Trophoblast cell (in vitro differentiated cells and primary cell): Measurements from ENCODE around the gene C10orf62.
"Not testable (repeated sequence)": the region's sequence is repeated elsewhere in the genome, so short reads cannot be mapped to it uniquely, and the experiment has no call there.

Source experiments
- DNase-seq, 2 donors: peaks; one replicate each; pipeline ENCODE4 v3.0.0-alpha.2; 2016
- H2AFZ ChIP-seq: 2 replicates; pipeline ENCODE4 v1.6.1; 2013; ENCODE audit warnings: low read length, moderate library complexity, mild to moderate bottlenecking; ENCODE audit not compliant: insufficient read depth, poor library complexity
- H2AK5ac ChIP-seq: 2 replicates; pipeline ENCODE4 v1.6.1; 2013; ENCODE audit warnings: mild to moderate bottlenecking, low read length
- H2BK120ac ChIP-seq: 2 replicates; pipeline ENCODE4 v1.6.1; 2013; ENCODE audit warnings: low read length, mild to moderate bottlenecking, moderate library complexity; ENCODE audit not compliant: insufficient read depth, poor library complexity
- H2BK12ac ChIP-seq: 2 replicates; pipeline ENCODE4 v1.6.1; 2013; ENCODE audit warnings: mild to moderate bottlenecking, low read length, moderate library complexity
- H2BK5ac ChIP-seq: 2 replicates; pipeline ENCODE4 v1.6.1; 2013; ENCODE audit warnings: low read length, low read depth, moderate library complexity, mild to moderate bottlenecking; ENCODE audit not compliant: poor library complexity
- H3K14ac ChIP-seq: 2 replicates; pipeline ENCODE4 v1.6.1; 2013; ENCODE audit warnings: mild to moderate bottlenecking, low read length
- H3K18ac ChIP-seq: 2 replicates; pipeline ENCODE4 v1.6.1; 2013; ENCODE audit warnings: mild to moderate bottlenecking, low read length
- H3K23ac ChIP-seq: 2 replicates; pipeline ENCODE4 v1.6.1; 2013; ENCODE audit warnings: low read length
- H3K27ac ChIP-seq: 2 replicates; pipeline ENCODE4 v1.5.1; 2013; ENCODE audit warnings: low read depth, mild to moderate bottlenecking, inconsistent platforms, low read length, moderate library complexity
- H3K27me3 ChIP-seq: 2 replicates; pipeline ENCODE4 v1.6.1; 2013; ENCODE audit warnings: inconsistent platforms, mild to moderate bottlenecking, low read length, moderate library complexity; ENCODE audit not compliant: insufficient read depth
- H3K36me3 ChIP-seq, 2 experiments: 1 replicate in 1 of 2; 2 replicates in 1 of 2; pipeline ENCODE4 v1.6.1; 2013; ENCODE audit warnings: low read length in 2 of 2, mild to moderate bottlenecking in 2 of 2, moderate library complexity in 1 of 2; ENCODE audit not compliant: insufficient read depth in 2 of 2, control insufficient read depth in 1 of 2
- H3K4ac ChIP-seq: 2 replicates; pipeline ENCODE4 v1.6.1; 2013; ENCODE audit warnings: low read depth, mild to moderate bottlenecking, low read length, moderate library complexity
- H3K4me1 ChIP-seq, 2 experiments: 1 replicate in 1 of 2; 2 replicates in 1 of 2; pipeline ENCODE4 v1.6.1; 2013; ENCODE audit warnings: low read length in 2 of 2, mild to moderate bottlenecking in 2 of 2, moderate library complexity in 1 of 2; ENCODE audit not compliant: insufficient read depth in 2 of 2, control insufficient read depth in 1 of 2
- H3K4me2 ChIP-seq: 2 replicates; pipeline ENCODE4 v1.6.1; 2013; ENCODE audit warnings: inconsistent platforms, mild to moderate bottlenecking, low read length, moderate library complexity
- H3K4me3 ChIP-seq: 2 replicates; pipeline ENCODE4 v1.5.1; 2013; ENCODE audit warnings: mild to moderate bottlenecking, low read depth, low read length, inconsistent platforms
- H3K79me1 ChIP-seq: one replicate; pipeline ENCODE4 v1.6.1; 2013; ENCODE audit warnings: low read length
- H3K79me2 ChIP-seq: 2 replicates; pipeline ENCODE4 v1.6.1; 2013; ENCODE audit warnings: low read length, mild to moderate bottlenecking; ENCODE audit not compliant: control insufficient read depth, insufficient read depth, poor library complexity
- H3K9ac ChIP-seq: 2 replicates; pipeline ENCODE4 v1.6.1; 2013; ENCODE audit warnings: mild to moderate bottlenecking, low read length
- H3K9me3 ChIP-seq: 2 replicates; pipeline ENCODE4 v1.6.1; 2013; ENCODE audit warnings: low read depth, mild to moderate bottlenecking, control low read depth, inconsistent platforms, low read length; ENCODE audit not compliant: insufficient read depth
- H4K12ac ChIP-seq: 2 replicates; pipeline ENCODE4 v1.6.1; 2013; ENCODE audit warnings: low read depth, mild to moderate bottlenecking, low read length, moderate library complexity
- H4K8ac ChIP-seq: 2 replicates; pipeline ENCODE4 v1.6.1; 2013; ENCODE audit warnings: low read depth, mild to moderate bottlenecking, low read length, moderate library complexity
- H4K91ac ChIP-seq: one replicate; pipeline ENCODE4 v1.6.1; 2013; ENCODE audit warnings: low read depth, mild to moderate bottlenecking, low read length, moderate library complexity
- WGBS: extraction: QIAGEN DNeasy Blood & Tissue Kit; methylation state at CpG from one replicate; pipeline ENCODE4 v1.1.7; 2013; ENCODE audit warnings: missing lambda C conversion rate; ENCODE audit not compliant: insufficient read length, insufficient coverage; ENCODE audit errors: extremely low coverage; 5-methylcytosine and 5-hydroxymethylcytosine counted together

The C10orf62 gene

DNA sequence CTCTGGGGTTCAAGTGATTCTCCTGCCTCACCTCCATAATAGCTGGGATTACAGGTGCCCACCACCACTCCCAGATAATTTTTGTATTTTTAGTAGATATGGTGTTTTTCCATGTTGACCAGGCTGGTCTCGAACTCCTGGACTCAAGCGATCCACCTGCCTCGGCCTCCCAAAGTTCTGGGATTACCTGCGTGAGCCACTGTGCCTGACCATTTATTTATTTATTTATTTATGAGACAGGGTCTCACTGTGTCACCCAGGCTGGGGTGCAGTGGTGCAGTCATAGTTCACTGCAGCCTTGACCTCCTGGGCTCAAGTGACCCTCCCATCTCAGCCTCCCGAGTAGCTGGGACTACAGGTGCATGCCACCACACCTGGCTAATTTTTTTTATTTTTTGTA, 35.2 kb upstream of the C10orf62 start:
- not testable (repeated sequence) for H3K36me3 ChIP-seq, H3K27me3 ChIP-seq, H2BK5ac ChIP-seq

DNA sequence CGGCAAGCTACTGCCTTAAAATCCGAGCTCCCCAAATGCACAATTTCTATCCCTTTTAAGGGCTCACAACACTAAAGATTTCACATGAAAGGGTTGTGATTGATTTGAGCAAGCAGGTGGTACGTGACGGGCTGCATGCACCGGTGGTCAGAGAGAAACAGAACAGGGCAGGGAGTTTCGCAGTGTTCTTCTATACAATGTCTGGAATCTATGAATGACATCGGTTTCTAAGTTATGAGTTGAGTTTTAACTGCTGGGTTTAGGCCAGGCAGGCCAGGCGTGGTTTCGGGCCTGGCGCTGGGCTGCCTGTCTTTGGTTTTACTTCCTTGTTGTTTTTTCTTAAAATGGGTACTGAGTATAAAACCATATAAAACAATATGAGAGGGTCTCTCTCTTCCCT, 34.0 kb upstream of the C10orf62 start:
- not testable (repeated sequence) for H2BK12ac ChIP-seq, H2BK5ac ChIP-seq, H2AK5ac ChIP-seq, DNase-seq, H3K14ac ChIP-seq, H4K8ac ChIP-seq, H3K79me1 ChIP-seq, H3K4me3 ChIP-seq, H4K91ac ChIP-seq, H3K79me2 ChIP-seq, H2AFZ ChIP-seq, H3K27ac ChIP-seq, H4K12ac ChIP-seq, H3K23ac ChIP-seq, H3K4me2 ChIP-seq, H3K9me3 ChIP-seq, H3K36me3 ChIP-seq, H3K9ac ChIP-seq, H3K4ac ChIP-seq, H3K27me3 ChIP-seq, H3K18ac ChIP-seq, H2BK120ac ChIP-seq
- peaks cover 9 to 12% of the 10 kb centered on the region in 2 experiments for H3K4me1 ChIP-seq
- no CpG with 5 or more reads among the region's 10 CpGs for WGBS

More for the DNA sequence above, 35.2 kb upstream of the C10orf62 start:
- not testable (repeated sequence) for H2BK120ac ChIP-seq, H3K14ac ChIP-seq, H4K12ac ChIP-seq, H3K4me2 ChIP-seq, H2AFZ ChIP-seq, DNase-seq, H4K91ac ChIP-seq, H3K79me2 ChIP-seq, H3K9ac ChIP-seq, H3K23ac ChIP-seq, H3K4me3 ChIP-seq, H3K18ac ChIP-seq, H2AK5ac ChIP-seq, H3K27ac ChIP-seq, H3K4ac ChIP-seq, H3K9me3 ChIP-seq, H4K8ac ChIP-seq, H2BK12ac ChIP-seq
- WGBS, result no CpG with 5 or more reads among the region's 5 CpGs
- H3K79me1 ChIP-seq, result peaks cover 15% of the 10 kb centered on the region
- H3K4me1 ChIP-seq, result peaks cover 20 to 24% of the 10 kb centered on the region in 2 experiments

DNA sequence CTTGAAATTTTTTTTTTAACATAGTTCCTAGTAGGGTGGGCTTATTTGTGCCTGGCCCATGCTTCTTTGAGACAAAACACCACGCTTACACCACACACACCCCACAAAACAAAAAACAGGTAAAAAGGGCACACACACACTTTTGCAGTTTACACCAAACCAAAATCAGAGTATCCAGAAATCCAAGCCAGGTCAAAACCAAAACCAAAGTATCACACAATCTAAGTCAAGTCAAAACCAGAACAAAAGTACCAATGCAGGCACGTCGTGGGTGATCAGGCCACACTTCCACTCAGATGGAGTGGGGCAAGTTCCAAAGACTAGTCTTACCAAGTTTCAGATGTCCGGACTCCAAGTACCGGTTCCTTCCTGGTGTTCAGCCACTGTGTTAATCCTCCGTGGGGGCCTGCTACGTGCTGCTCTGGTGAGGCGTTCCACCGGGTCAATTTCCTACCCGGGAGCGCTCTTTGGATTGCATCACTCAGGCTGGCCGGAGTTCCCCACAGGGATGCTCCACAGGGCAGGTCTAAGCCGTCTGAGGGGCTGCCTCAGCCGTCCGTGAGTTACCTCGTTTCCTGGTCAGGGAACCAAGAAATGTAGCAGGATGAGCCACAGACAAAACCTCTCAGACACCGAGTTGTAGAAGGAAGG, 28.7 kb upstream of the C10orf62 start:
- H3K23ac ChIP-seq, H4K91ac ChIP-seq, H3K79me1 ChIP-seq, H2AFZ ChIP-seq, H3K4me3 ChIP-seq, H3K27ac ChIP-seq, H2AK5ac ChIP-seq, H3K4me2 ChIP-seq, H4K12ac ChIP-seq, H3K9me3 ChIP-seq, H4K8ac ChIP-seq, H3K79me2 ChIP-seq, H3K18ac ChIP-seq, H3K9ac ChIP-seq, H3K4me1 ChIP-seq, H2BK120ac ChIP-seq, H2BK12ac ChIP-seq, H3K27me3 ChIP-seq, H2BK5ac ChIP-seq, H3K36me3 ChIP-seq, H3K14ac ChIP-seq, H3K4ac ChIP-seq: not testable (repeated sequence)
- no CpG with 5 or more reads among the region's 17 CpGs for WGBS
- DNase-seq, result peak in 1 of 2 donors; percentile 40

DNA sequence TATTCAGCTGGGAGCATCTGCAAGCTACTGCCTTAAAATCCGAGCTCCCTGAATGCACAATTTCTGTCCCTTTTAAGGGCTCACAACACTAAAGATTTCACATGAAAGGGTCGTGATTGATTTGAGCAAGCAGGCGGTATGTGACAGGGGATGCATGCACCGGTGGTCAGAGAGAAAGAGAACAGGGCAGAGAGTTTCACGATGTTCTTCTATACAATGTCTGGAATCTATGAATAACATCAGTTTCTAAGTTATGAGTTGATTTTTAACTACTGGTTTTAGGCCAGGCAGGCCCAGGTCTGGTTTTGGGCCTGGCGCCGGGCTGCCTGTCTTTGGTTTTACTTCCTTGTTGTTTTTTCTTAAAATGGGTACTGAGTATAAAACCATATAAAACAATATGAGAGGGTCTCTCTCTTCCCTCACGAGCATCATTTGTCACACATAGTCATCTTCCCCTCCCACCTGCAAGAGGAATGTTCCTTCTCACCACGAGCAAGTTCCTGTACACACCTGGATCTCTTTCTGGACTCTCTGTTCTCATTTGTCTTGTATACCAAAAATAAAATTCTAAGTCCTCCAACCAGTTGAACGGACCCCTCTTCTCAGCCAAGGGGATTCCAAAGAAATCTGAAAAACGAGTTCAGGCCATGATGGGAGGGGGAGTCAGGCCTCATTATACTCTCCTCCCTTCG, 28.0 kb upstream of the C10orf62 start:
- not testable (repeated sequence) for H3K23ac ChIP-seq, H3K4me3 ChIP-seq, H3K79me1 ChIP-seq, H3K27me3 ChIP-seq, H3K4me2 ChIP-seq, H2AFZ ChIP-seq, H2AK5ac ChIP-seq, H3K4me1 ChIP-seq, H2BK120ac ChIP-seq, H3K9ac ChIP-seq, H4K12ac ChIP-seq, H3K36me3 ChIP-seq, H2BK12ac ChIP-seq, H4K8ac ChIP-seq, H3K9me3 ChIP-seq, H3K18ac ChIP-seq, H3K4ac ChIP-seq, H4K91ac ChIP-seq, H3K79me2 ChIP-seq, H3K27ac ChIP-seq, DNase-seq, H3K14ac ChIP-seq, H2BK5ac ChIP-seq
- WGBS, result no CpG with 5 or more reads among the region's 12 CpGs
